Endothelial cell of umbilical vein (primary cell): Measurements from ENCODE around the gene PDIA4. TPM values are rescaled to one million over a fixed set of nuclear protein-coding genes. Genes with fewer than 3 reads are reported as not detected.

Experiments
- BruUV-seq: library from RNA; stranded (reverse); fragments of 400-500 nt; replicated peaks from 2 replicates; lab custom pipeline; 2021; lab: Mats Ljungman, UMichigan
- CTCF ChIA-PET: fragments of 300-600, 350-600 bp; sonication (Branson Sonifier 250); formaldehyde crosslinking; loops from one replicate; lab custom pipeline; 2021; ENCODE audit warnings: antibody characterized with exemption, inconsistent platforms; lab: Charles Lee
- POLR2A ChIA-PET: fragments of 300-600, 350-600 bp; sonication (Branson Sonifier 250); formaldehyde crosslinking; loops from one replicate; lab custom pipeline; 2021; ENCODE audit warnings: antibody characterized with exemption, inconsistent platforms; lab: Charles Lee
- DNase-seq: peaks from one replicate; pipeline ENCODE4 v3.0.0-alpha.2; 2011; ENCODE audit warnings: low read depth, low spot score
- FAIRE-seq: peaks from 2 replicates; lab custom pipeline; 2011; peaks lifted over from hg19 to GRCh38; lab: Jason Lieb, UNC
- H2AFZ ChIP-seq: 2 replicates; pipeline ENCODE4 v1.6.0; 2012; ENCODE audit warnings: low read depth, low read length, control low read depth, inconsistent platforms
- H3K27ac ChIP-seq: 2 replicates; pipeline ENCODE4 v1.5.1; 2011; ENCODE audit warnings: low read depth, mild to moderate bottlenecking, control low read depth, low read length, moderate library complexity; ENCODE audit not compliant: insufficient read depth
- H3K27me3 ChIP-seq, 2 experiments: 2 replicates each; pipeline versions ENCODE4 v1.6.0 to v1.6.1; 2011; ENCODE audit warnings: low read length in 2 of 2, mixed read lengths in 1 of 2; ENCODE audit not compliant: control insufficient read depth in 2 of 2, insufficient read depth in 2 of 2
- H3K36me3 ChIP-seq, 2 experiments: 2 replicates in 1 of 2; 3 replicates in 1 of 2; pipeline ENCODE4 v1.5.1; 2011; ENCODE audit warnings: low read length in 2 of 2, mild to moderate bottlenecking in 1 of 2, moderate library complexity in 1 of 2; ENCODE audit not compliant: control insufficient read depth in 2 of 2, insufficient read depth in 2 of 2; ENCODE audit errors: extremely low read depth in 1 of 2
- H3K4me1 ChIP-seq: 3 replicates; pipeline ENCODE4 v1.5.1; 2011; ENCODE audit warnings: mild to moderate bottlenecking, low read length; ENCODE audit not compliant: control insufficient read depth, insufficient read depth; ENCODE audit errors: extremely low read depth
- H3K4me2 ChIP-seq: 2 replicates; pipeline ENCODE4 v1.6.1; 2011; ENCODE audit warnings: low read length, control low read depth, mixed read lengths; ENCODE audit not compliant: insufficient read depth
- H3K4me3 ChIP-seq, 3 experiments: fragments of 200-600 bp in 1 of 3; sonication (generic), shearing (Covaris generic) in 1 of 3; replicated peaks in 1 of 3; 2 replicates each; pipeline ENCODE4 v1.5.1; 2011 to 2016; ENCODE audit warnings: control low read depth in 3 of 3, low read length in 3 of 3, mild to moderate bottlenecking in 2 of 3, inconsistent platforms in 1 of 3, low read depth in 1 of 3, moderate library complexity in 1 of 3; ENCODE audit not compliant: insufficient read depth in 1 of 3
- H3K79me2 ChIP-seq: 2 replicates; pipeline ENCODE4 v1.6.0; 2012; ENCODE audit warnings: low read length, inconsistent platforms; ENCODE audit not compliant: control insufficient read depth, insufficient read depth
- H3K9ac ChIP-seq: replicated peaks from 2 replicates; pipeline ENCODE3; 2011; ENCODE audit warnings: low read length, control low read depth; ENCODE audit not compliant: insufficient read depth; ENCODE audit errors: extremely low read depth
- H3K9me1 ChIP-seq: replicated peaks from 3 replicates; pipeline ENCODE4 v1.6.0; 2011; ENCODE audit warnings: mild to moderate bottlenecking, low read length; ENCODE audit not compliant: control insufficient read depth, insufficient read depth; ENCODE audit errors: extremely low read depth
- H3K9me3 ChIP-seq: replicated peaks from 2 replicates; pipeline ENCODE4 v1.5.1; 2012; ENCODE audit warnings: low read length, inconsistent platforms; ENCODE audit not compliant: control insufficient read depth, insufficient read depth
- H4K20me1 ChIP-seq: replicated peaks from 2 replicates; pipeline ENCODE3; 2011; ENCODE audit warnings: mild to moderate bottlenecking, low read length; ENCODE audit not compliant: control insufficient read depth, insufficient read depth; ENCODE audit errors: extremely low read depth
- EZH2 ChIP-seq: IDR thresholded peaks from 2 replicates; pipeline ENCODE4 v1.6.1; 2012; ENCODE audit warnings: borderline replicate concordance, low read depth, mild to moderate bottlenecking, moderate library complexity, low read length, inconsistent platforms; ENCODE audit not compliant: severe bottlenecking
- FOS ChIP-seq: IDR thresholded peaks from 2 replicates; pipeline ENCODE4 v1.6.1; 2011; ENCODE audit warnings: mild to moderate bottlenecking, low read length, moderate library complexity, borderline replicate concordance; ENCODE audit not compliant: insufficient read depth
- GATA2 ChIP-seq: IDR thresholded peaks from 2 replicates; pipeline ENCODE4 v1.7.0; 2011; ENCODE audit warnings: low read depth, mild to moderate bottlenecking, moderate library complexity, mixed read lengths, low read length; ENCODE audit not compliant: insufficient read length, insufficient read depth
- JUN ChIP-seq: IDR thresholded peaks from 2 replicates; pipeline ENCODE4 v1.6.1; 2011; ENCODE audit warnings: borderline replicate concordance, low read depth; ENCODE audit not compliant: insufficient read length, insufficient read depth
- MAX ChIP-seq: IDR thresholded peaks from 2 replicates; pipeline ENCODE4 v1.6.1; 2011; ENCODE audit not compliant: insufficient read depth, insufficient read length
- MYC ChIP-seq: IDR thresholded peaks from one replicate; pipeline ENCODE4 v1.6.1; 2011; ENCODE audit warnings: mild to moderate bottlenecking, low read depth, low read length
- POLR2A ChIP-seq: IDR thresholded peaks from 2 replicates; pipeline ENCODE4 v1.6.1; 2012; ENCODE audit warnings: low read depth, mild to moderate bottlenecking, control low read depth, low read length
- POLR2AphosphoS5 ChIP-seq: IDR thresholded peaks from 2 replicates; pipeline ENCODE4 v1.6.1; 2012; ENCODE audit warnings: low read depth, mild to moderate bottlenecking, control low read depth, low read length, moderate library complexity; ENCODE audit not compliant: insufficient read depth
- dilution Hi-C: fragments of 300-500 bp; cut with MboI; formaldehyde crosslinking; loops from one replicate; pipeline ENCODE4 v1.15.0; 2019; ENCODE audit warnings: low sequenced_read_pairs; ENCODE audit not compliant: extremely low pct_ligation_motif_present
- intact Hi-C: fragments of 100-400 bp; cut with micrococcal nuclease; formaldehyde crosslinking; loops from one replicate; pipeline ENCODE4 v1.10.0; 2022
- polyA plus RNA-seq, 4 experiments: library from polyadenylated mRNA; depleted of rRNA in 3 of 4; stranded (reverse) in 3 of 4; unstranded in 1 of 4; fragments of >200 nt; gene quantifications; 2 replicates each; pipeline versions ENCODE4 v1.2.1 to v1.2.3, GENCODE V29; 2011 to 2012; ENCODE audit warnings: missing spikeins in 1 of 4
- total RNA-seq: library from RNA; stranded (reverse); gene quantifications from 2 replicates; pipeline ENCODE4 v1.2.3, GENCODE V29; 2021
- TF ChIP-seq, protein P1 (sequence below), 2 donors: IDR thresholded peaks; 1 replicate in 1 of 2; 2 replicates in 1 of 2; pipeline ENCODE4 v1.5.1; 2011; ENCODE audit warnings: low read length in 2 of 2, mild to moderate bottlenecking in 2 of 2, moderate library complexity in 2 of 2, control low read depth in 1 of 2, inconsistent platforms in 1 of 2, low read depth in 1 of 2; ENCODE audit not compliant: insufficient read depth in 1 of 2; ENCODE audit errors: extremely low read depth in 1 of 2

Gene PDIA4
- total and polyA plus RNA-seq, 2 donors (not counting 3 experiments of a cell fraction or from before 2014, with no cell fraction given), result 217 to 308 TPM

DNA sequence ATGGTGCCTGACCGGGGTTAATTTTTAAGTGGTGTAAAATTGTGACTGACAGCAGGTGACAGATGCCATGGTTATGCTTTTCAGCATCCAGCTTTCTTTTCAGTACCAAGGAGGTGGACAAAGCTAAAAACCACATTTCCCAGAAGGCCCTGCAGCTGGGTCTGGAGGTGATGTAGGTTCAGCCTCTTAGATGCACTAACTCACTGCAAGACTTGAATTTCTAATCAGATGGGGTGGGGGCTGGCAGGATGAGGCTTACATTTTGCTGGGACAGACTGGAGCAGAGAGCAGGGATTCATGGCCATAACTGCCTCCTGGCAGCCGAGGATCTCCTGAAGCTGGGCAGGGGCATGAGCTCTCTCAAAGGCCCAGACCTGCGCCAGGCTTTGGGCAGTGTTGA, 52.4 kb downstream of the PDIA4 start:
- Histone ChIP-seq H3K79me2 (no peaks in the 10 kb centered on the region), H3K27ac (no peak overlapping the region), H3K9ac (no peak overlapping the region), H3K4me1 (no peaks in the 10 kb centered on the region), H2AFZ (no peak overlapping the region), H3K36me3 (no peaks in the 10 kb centered on the region), H3K27me3 (peaks cover 0 to 2% of the 10 kb centered on the region in 2 experiments), H3K4me2 (no peak overlapping the region), H3K4me3 (no peak overlapping the region), H3K9me1 (no peaks in the 10 kb centered on the region), H4K20me1 (no peaks in the 10 kb centered on the region), H3K9me3 (no peaks in the 10 kb centered on the region)
- DNase-seq (no peak), FAIRE-seq (no peak)
- intact Hi-C loops, result no loop called here
- ChIA-PET POLR2A (no interaction called here), CTCF (interaction anchor here (1.1 to 3.7 kb wide), 4 partner anchors 9 to 90 kb away, joined by 3 to 15 read pairs (median 8); no protein-coding TSS in a partner anchor)
- no TSS peak for BruUV-seq
- dilution Hi-C loops, result no loop called here
- TF ChIP-seq, protein P1, sequence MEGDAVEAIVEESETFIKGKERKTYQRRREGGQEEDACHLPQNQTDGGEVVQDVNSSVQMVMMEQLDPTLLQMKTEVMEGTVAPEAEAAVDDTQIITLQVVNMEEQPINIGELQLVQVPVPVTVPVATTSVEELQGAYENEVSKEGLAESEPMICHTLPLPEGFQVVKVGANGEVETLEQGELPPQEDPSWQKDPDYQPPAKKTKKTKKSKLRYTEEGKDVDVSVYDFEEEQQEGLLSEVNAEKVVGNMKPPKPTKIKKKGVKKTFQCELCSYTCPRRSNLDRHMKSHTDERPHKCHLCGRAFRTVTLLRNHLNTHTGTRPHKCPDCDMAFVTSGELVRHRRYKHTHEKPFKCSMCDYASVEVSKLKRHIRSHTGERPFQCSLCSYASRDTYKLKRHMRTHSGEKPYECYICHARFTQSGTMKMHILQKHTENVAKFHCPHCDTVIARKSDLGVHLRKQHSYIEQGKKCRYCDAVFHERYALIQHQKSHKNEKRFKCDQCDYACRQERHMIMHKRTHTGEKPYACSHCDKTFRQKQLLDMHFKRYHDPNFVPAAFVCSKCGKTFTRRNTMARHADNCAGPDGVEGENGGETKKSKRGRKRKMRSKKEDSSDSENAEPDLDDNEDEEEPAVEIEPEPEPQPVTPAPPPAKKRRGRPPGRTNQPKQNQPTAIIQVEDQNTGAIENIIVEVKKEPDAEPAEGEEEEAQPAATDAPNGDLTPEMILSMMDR (IDR thresholded peaks at IDR 0.05; ENCODE audit: extremely low read depth in 1 of 2, insufficient read depth in 1 of 2, low read depth in 1 of 2, low read length in 2 of 2), result no peak
- TF ChIP-seq MAX, result no peak
- no peak for TF ChIP-seq MYC
- no peak for TF ChIP-seq FOS
- no peak for TF ChIP-seq GATA2
- no peak for TF ChIP-seq JUN
- no peak for TF ChIP-seq POLR2AphosphoS5
- no peak for TF ChIP-seq EZH2
- TF ChIP-seq POLR2A, result no peak
